ENCODE results near the gene KRTAP10-4. TPM values are rescaled to one million over a fixed set of nuclear protein-coding genes. Genes with fewer than 3 reads are reported as not detected.

The KRTAP10-4 gene
- total and polyA plus RNA-seq, 2 donors (not counting 3 experiments of a cell fraction or from before 2014, with no cell fraction given): not detected

- Histone ChIP-seq H3K4me3 (replicated peaks in 1 of 3; ENCODE audit: insufficient read depth in 1 of 3, low read depth in 1 of 3, low read length in 3 of 3) (no peak overlapping the region), H3K79me2 (ENCODE audit: control insufficient read depth, insufficient read depth, low read length) (no peaks in the 10 kb centered on the region), H3K27me3 (ENCODE audit: control insufficient read depth in 2 of 2, insufficient read depth in 2 of 2, low read length in 2 of 2) (no peaks in the 10 kb centered on the region), H3K36me3 (ENCODE audit: control insufficient read depth in 2 of 2, extremely low read depth in 1 of 2, insufficient read depth in 2 of 2, low read length in 2 of 2) (no peaks in the 10 kb centered on the region), H4K20me1 (replicated peaks; ENCODE audit: control insufficient read depth, extremely low read depth, insufficient read depth, low read length) (no peaks in the 10 kb centered on the region), H3K4me1 (ENCODE audit: control insufficient read depth, extremely low read depth, insufficient read depth, low read length) (no peaks in the 10 kb centered on the region), H2AFZ (ENCODE audit: low read depth, low read length) (no peak overlapping the region), H3K9me3 (replicated peaks; ENCODE audit: control insufficient read depth, insufficient read depth, low read length) (no peaks in the 10 kb centered on the region), H3K4me2 (ENCODE audit: insufficient read depth, low read length) (no peak overlapping the region), H3K9me1 (replicated peaks; ENCODE audit: control insufficient read depth, extremely low read depth, insufficient read depth, low read length) (no peaks in the 10 kb centered on the region), H3K27ac (ENCODE audit: insufficient read depth, low read depth, low read length) (no peak overlapping the region), H3K9ac (replicated peaks; ENCODE audit: extremely low read depth, insufficient read depth, low read length) (no peak overlapping the region)
- dilution Hi-C loops (cut with MboI; ENCODE audit: extremely low pct_ligation_motif_present, low sequenced_read_pairs): no loop called here
- FAIRE-seq: no peak
- intact Hi-C loops (cut with micrococcal nuclease): no loop called here
- ChIA-PET CTCF (no interaction called here), POLR2A (no interaction called here)
- no peak for TF ChIP-seq JUN (IDR thresholded peaks at IDR 0.05; ENCODE audit: borderline replicate concordance, insufficient read depth, insufficient read length, low read depth)
- no peak for TF ChIP-seq CTCF (IDR thresholded peaks at IDR 0.05; ENCODE audit: extremely low read depth in 1 of 2, insufficient read depth in 1 of 2, low read depth in 1 of 2, low read length in 2 of 2)
- TF ChIP-seq MYC (IDR thresholded peaks at IDR 0.05; ENCODE audit: low read depth, low read length): no peak
- no peak for TF ChIP-seq POLR2A (IDR thresholded peaks at IDR 0.05; ENCODE audit: low read depth, low read length)
- TF ChIP-seq EZH2 (IDR thresholded peaks at IDR 0.05; ENCODE audit: borderline replicate concordance, low read depth, low read length, severe bottlenecking): no peak
- no TSS peak for BruUV-seq (replicated peaks)
- no peak for DNase-seq (ENCODE audit: low read depth, low spot score)
Observed at GRCh38 chr21:44529503-44530125, 43.9 kb upstream of the KRTAP10-4 start.

Data from endothelial cell of umbilical vein (primary cell).